Measurements from ENCODE around the gene PDE7B. TPM values are rescaled to one million over a fixed set of nuclear protein-coding genes. Genes with fewer than 3 reads are reported as not detected.

Gene PDE7B
- total and polyA plus RNA-seq, 4 donors: 0.75 to 5.2 (median 1.3) TPM

- 60% methylated on average over 12 of the region's 12 CpGs for WGBS
- no peak overlapping the region for H3K27ac ChIP-seq (ENCODE audit: low read depth in 1 of 2, low read length in 2 of 2)
- H3K9ac ChIP-seq (ENCODE audit: low read depth in 1 of 2, low read length in 2 of 2): no peak overlapping the region
- no peak for TF ChIP-seq REST (IDR thresholded peaks at IDR 0.05)
- TF ChIP-seq NR2F2 (IDR thresholded peaks at IDR 0.05): peak; percentile 65
- H3K4me1 ChIP-seq (ENCODE audit: control insufficient read depth in 4 of 4, insufficient read depth in 4 of 4, low read length in 3 of 4): no peaks in the 10 kb centered on the region
- no peaks in the 10 kb centered on the region for H3K36me3 ChIP-seq (ENCODE audit: control insufficient read depth in 4 of 4, insufficient read depth in 3 of 4, low read depth in 1 of 4, low read length in 3 of 4)
- H3K27me3 ChIP-seq (ENCODE audit: control insufficient read depth in 4 of 4, insufficient read depth in 4 of 4, low read length in 3 of 4): no peaks in the 10 kb centered on the region
- no peaks in the 10 kb centered on the region for H3K9me3 ChIP-seq (ENCODE audit: control insufficient read depth in 4 of 4, low read length in 3 of 4)
- DNase-seq (ENCODE audit: low spot score): no peak
- H3K4me3 ChIP-seq (ENCODE audit: low read depth in 1 of 3, low read length in 3 of 3): no peak overlapping the region
Measured at GRCh38 chr6:136051140-136051775, 199.8 kb downstream of the PDE7B start.

GRCh38 chr6:136052031-136052430 lies 200.5 kb downstream of the PDE7B start:
- no peak for DNase-seq (ENCODE audit: low spot score)
- H3K27me3 ChIP-seq (ENCODE audit: control insufficient read depth in 4 of 4, insufficient read depth in 4 of 4, low read length in 3 of 4): no peaks in the 10 kb centered on the region
- H3K9me3 ChIP-seq (ENCODE audit: control insufficient read depth in 4 of 4, low read length in 3 of 4): no peaks in the 10 kb centered on the region
- H3K4me1 ChIP-seq (ENCODE audit: control insufficient read depth in 4 of 4, insufficient read depth in 4 of 4, low read length in 3 of 4): no peaks in the 10 kb centered on the region
- 76% methylated on average over 2 of the region's 2 CpGs for WGBS
- no peaks in the 10 kb centered on the region for H3K36me3 ChIP-seq (ENCODE audit: control insufficient read depth in 4 of 4, insufficient read depth in 3 of 4, low read depth in 1 of 4, low read length in 3 of 4)
- H3K4me3 ChIP-seq (ENCODE audit: low read depth in 1 of 3, low read length in 3 of 3): no peak overlapping the region
- no peak overlapping the region for H3K9ac ChIP-seq (ENCODE audit: low read depth in 1 of 2, low read length in 2 of 2)
- no peak overlapping the region for H3K27ac ChIP-seq (ENCODE audit: low read depth in 1 of 2, low read length in 2 of 2)
- TF ChIP-seq ATF3 (IDR thresholded peaks at IDR 0.05) (no peak), NR2F2 (IDR thresholded peaks at IDR 0.05) (no peak), EGR1 (IDR thresholded peaks at IDR 0.05; ENCODE audit: low read depth in 2 of 2) (no peak), FOXA1 (IDR thresholded peaks at IDR 0.05) (no peak), TAF1 (conservative IDR thresholded peaks at IDR 0.05) (no peak), JUND (IDR thresholded peaks at IDR 0.05) (no peak), RAD21 (IDR thresholded peaks at IDR 0.05) (no peak), RXRA (IDR thresholded peaks at IDR 0.05) (no peak), SP1 (IDR thresholded peaks at IDR 0.05) (no peak), HNF4A (conservative IDR thresholded peaks at IDR 0.05) (no peak), ZBTB33 (IDR thresholded peaks at IDR 0.05) (no peak), CTCF (IDR thresholded peaks at IDR 0.05; ENCODE audit: low read depth, low read length, missing input control) (no peak), GABPA (IDR thresholded peaks at IDR 0.05 in 1 of 2, conservative IDR thresholded peaks at IDR 0.05 in 1 of 2) (no peak), FOXA2 (IDR thresholded peaks at IDR 0.05) (no peak), YY1 (IDR thresholded peaks at IDR 0.05) (no peak), HNF4G (IDR thresholded peaks at IDR 0.05) (no peak), REST (IDR thresholded peaks at IDR 0.05) (no peak)
